HG02798 (cell line): ENCODE results near the gene TMC8.
"Not testable (repeated sequence)": the region's sequence is repeated elsewhere in the genome, so short reads cannot be mapped to it uniquely, and the experiment has no call there.

Source experiments
- ATAC-seq: cut with Tn5 transposase; IDR thresholded peaks from one replicate; pipeline ENCODE4 v1.9.1; 2021; ENCODE audit warnings: mild to moderate bottlenecking; ENCODE audit not compliant: unreplicated experiment, poor library complexity

Gene TMC8

GRCh38 chr17:78133179-78133951, 2.8 kb downstream of the TMC8 start:
- ATAC-seq = no peak

GRCh38 chr17:78133971-78134898, 3.7 kb downstream of the TMC8 start:
- no peak for ATAC-seq

GRCh38 chr17:78134899-78135385, 4.4 kb downstream of the TMC8 start:
- no peak for ATAC-seq

- no peak for ATAC-seq
Observed at GRCh38 chr17:78135858-78136500, 5.4 kb downstream of the TMC8 start.

GRCh38 chr17:78137392-78138203, 7.0 kb downstream of the TMC8 start:
- no peak for ATAC-seq

- ATAC-seq = no peak
Observed at GRCh38 chr17:78138204-78139060, 7.9 kb downstream of the TMC8 start.

GRCh38 chr17:78139861-78140168, 9.2 kb downstream of the TMC8 start:
- ATAC-seq = not testable (repeated sequence)

- peak; percentile 74 for ATAC-seq
Observed at GRCh38 chr17:78140169-78141051, 9.8 kb downstream of the TMC8 start.

GRCh38 chr17:78141437-78142118, 11.0 kb downstream of the TMC8 start:
- ATAC-seq = no peak

- ATAC-seq = no peak
Observed at GRCh38 chr17:78142119-78142861, 11.7 kb downstream of the TMC8 start.

- ATAC-seq = no peak
Observed at GRCh38 chr17:78143214-78144146, 12.9 kb downstream of the TMC8 start.

- ATAC-seq = no peak
Observed at GRCh38 chr17:78144147-78144719, 13.7 kb downstream of the TMC8 start.

- ATAC-seq = no peak
Observed at GRCh38 chr17:78144736-78145641, 14.4 kb downstream of the TMC8 start.

- ATAC-seq = no peak
Observed at GRCh38 chr17:78146471-78146869, 15.9 kb downstream of the TMC8 start.

- ATAC-seq = no peak
Observed at GRCh38 chr17:78146881-78147280, 16.3 kb downstream of the TMC8 start.
